Subcutaneous adipose tissue (tissue), 4 donors: ENCODE results near the gene NEK6. TPM values are rescaled to one million over a fixed set of nuclear protein-coding genes. Genes with fewer than 3 reads are reported as not detected.

Experiments used
- total RNA-seq, 4 donors: library from RNA; depleted of rRNA; stranded (reverse); fragments of >200 nt; gene quantifications; one replicate each; pipeline ENCODE4 v1.1.0, GENCODE V29; 2016
- TF ChIP-seq, protein P1 (sequence below): fragments of 450-650 bp; IDR thresholded peaks from one replicate; pipeline ENCODE4 v1.5.1; 2016; ENCODE audit warnings: low read depth, mild to moderate bottlenecking, control low read depth, antibody characterized with exemption, moderate library complexity

The NEK6 gene
- total RNA-seq, 4 donors from 2014 or later = 18.5 to 38.2 (median 27.0) TPM

DNA sequence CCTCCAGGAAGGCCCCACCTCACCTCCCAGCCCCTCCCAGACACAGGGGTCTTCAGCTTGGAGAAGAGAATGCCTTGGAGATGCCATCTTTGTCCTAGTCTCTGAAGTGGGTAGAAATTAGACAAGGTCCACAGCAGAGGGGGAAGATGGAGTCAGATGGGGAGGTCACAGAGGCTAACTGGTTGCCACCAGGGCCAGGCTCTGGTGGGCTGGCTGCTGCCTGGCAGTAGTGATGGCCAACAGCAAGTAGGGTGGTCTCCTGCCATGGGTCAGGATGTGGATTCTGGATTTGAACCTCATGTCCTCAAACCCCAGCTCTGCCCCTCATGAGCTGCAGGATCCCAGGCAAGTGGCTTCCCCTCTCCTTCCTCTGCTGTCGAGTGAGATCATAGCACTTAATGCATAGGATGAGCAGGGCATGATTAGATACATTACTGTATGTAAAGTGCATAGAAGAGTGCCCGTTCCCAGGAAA lies 38.7 kb upstream of the NEK6 start:
- TF ChIP-seq, protein P1, sequence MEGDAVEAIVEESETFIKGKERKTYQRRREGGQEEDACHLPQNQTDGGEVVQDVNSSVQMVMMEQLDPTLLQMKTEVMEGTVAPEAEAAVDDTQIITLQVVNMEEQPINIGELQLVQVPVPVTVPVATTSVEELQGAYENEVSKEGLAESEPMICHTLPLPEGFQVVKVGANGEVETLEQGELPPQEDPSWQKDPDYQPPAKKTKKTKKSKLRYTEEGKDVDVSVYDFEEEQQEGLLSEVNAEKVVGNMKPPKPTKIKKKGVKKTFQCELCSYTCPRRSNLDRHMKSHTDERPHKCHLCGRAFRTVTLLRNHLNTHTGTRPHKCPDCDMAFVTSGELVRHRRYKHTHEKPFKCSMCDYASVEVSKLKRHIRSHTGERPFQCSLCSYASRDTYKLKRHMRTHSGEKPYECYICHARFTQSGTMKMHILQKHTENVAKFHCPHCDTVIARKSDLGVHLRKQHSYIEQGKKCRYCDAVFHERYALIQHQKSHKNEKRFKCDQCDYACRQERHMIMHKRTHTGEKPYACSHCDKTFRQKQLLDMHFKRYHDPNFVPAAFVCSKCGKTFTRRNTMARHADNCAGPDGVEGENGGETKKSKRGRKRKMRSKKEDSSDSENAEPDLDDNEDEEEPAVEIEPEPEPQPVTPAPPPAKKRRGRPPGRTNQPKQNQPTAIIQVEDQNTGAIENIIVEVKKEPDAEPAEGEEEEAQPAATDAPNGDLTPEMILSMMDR = no peak

DNA sequence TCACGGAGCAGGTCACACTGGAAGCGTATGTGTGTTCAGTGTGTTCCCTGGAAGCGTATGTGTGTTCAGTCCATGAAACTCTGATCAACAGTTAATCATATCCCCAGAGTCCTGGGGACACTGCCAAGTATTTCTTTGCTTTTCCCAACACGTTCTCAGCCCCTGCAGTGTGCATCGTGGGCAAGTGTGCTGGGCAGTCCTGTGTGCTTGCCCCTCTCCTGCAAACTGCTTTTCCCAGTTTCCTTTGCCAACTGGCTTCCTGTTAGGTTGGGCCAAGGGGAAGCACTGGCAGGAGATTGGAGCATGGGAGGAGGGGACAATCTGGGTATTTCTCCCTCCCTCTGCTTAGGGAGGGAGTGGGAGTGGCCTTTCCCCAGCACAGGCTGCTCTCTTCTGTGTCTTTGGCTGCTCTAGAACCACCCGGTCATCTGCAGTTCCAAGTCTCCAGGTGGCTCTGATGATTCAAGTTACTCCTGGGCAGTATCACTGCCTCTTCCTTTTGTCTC lies 36.8 kb upstream of the NEK6 start:
- TF ChIP-seq, protein P1 = no peak

DNA sequence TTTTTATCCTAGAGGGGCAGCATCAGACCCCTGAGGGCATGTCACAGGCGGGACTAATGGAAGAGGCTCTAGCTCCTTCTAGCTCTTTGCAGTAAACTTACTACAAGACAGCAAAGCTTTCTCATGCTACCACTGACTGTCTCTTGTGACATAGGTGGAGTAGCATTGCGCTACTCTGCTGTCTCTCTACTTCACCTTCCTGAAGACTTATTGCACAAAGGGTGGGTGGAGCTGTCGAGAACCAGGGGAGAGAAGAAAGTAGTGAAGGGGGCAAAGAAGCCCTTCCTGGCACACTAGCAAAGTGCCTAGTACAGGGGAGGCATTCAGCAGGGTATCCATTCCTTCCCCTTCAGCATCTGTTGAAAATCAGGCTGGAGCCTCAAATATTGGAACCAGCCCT lies 36.1 kb upstream of the NEK6 start:
- TF ChIP-seq, protein P1 = no peak

DNA sequence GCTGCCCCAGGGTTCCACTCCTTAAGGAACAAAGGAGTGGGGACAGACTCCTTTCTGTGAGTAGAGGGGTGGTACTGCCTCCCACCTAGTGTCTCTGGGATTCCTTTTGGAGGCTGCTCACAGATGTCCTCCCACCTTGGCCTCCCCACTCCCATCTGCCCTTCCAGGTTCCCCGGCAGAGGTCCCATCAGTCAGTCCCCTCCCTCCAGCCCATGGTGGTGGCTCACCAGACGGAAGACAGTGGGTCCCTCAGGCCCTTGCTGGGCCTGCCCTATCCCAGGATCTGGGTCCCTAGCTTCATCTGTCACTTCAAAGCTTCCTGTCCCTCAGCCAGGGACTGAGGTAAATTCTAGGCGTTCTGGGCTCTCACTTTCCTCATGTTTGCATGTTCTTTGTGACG lies 35.6 kb upstream of the NEK6 start:
- TF ChIP-seq, protein P1 = no peak

DNA sequence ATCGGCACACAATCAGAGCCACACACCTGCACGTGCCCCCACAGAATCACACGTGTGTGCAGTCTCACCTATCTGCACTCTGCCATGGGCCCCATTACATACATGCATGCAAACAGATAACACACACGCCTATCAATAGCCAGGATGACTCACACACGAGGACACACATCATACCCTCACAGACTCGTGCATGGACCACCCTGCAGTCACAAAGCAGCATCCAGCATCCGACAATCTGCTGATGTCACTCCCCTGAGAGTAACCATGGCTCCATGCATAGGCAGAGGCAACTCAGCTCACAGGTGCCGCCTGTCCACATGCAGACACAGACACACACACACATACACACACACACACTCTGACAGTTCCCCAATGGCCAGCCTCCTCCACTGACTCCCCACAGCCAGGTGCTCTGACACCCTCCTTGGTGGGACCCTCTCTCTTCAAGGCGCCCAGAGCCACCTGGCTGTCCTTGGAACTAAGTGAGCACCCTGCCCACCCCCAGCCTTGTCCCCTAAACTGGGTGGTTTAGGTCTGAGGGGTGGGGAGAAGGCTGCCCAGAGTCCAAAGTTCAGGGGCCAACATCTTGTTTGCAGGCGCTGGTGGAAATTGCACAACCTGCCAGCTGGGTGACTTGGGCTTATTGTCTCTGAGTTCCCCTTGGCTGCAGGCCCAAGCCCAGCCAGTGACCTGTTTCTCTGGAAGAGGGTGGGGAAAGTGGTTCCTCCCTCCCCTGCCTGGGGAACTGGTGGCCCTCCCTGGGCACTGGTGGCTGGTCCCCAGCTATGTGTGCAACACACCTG lies 34.6 kb upstream of the NEK6 start:
- TF ChIP-seq, protein P1 = no peak

DNA sequence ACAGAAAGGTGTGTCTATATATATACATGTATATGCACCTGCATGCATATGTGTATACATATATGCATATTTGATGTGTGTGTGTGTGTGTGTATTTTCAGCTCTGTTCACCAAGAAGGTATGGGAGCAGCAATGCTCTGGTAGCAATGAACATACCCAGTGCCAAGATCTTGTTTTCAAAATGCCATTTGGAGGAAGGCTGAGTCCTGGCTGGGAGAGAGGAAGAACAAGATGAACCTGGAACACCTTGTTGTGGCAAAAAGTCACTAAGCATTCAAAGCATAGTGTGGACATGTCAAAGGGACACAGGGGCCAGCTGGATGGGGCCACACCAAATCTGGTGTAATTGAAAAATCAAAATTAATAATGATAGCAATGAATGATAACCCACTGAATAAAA lies 31.8 kb upstream of the NEK6 start:
- TF ChIP-seq, protein P1 = no peak

DNA sequence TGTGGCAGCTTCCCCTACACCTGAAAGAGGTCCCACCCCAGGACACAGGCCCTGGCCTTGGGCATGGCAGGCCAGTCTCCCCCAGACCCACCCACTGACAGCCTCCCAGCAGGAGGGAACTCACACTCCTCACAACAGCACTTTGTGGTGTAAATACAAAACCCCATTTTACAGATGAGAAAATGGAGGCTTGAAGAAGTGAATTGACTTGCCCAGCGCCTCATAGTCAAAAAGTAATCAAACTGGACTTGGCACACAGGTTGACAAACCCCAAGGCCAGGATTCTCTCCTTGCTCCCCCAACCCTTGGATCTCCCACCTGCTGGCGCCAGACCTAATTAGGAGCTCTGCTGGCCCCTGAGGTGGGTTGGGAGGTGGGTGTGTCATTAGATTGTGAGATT lies 29.2 kb upstream of the NEK6 start:
- TF ChIP-seq, protein P1 = no peak
